AG04450 (cell line): Measurements from ENCODE around the gene TBC1D16. TPM values are rescaled to one million over a fixed set of nuclear protein-coding genes. Genes with fewer than 3 reads are reported as not detected.

Source experiments
- CTCF ChIA-PET: fragments of 300-600, 350-600 bp; formaldehyde crosslinking; extraction: SDS; loops from one replicate; lab custom pipeline; 2022; ENCODE audit warnings: antibody characterized with exemption, inconsistent platforms; lab: Charles Lee
- POLR2A ChIA-PET: fragments of 350-600 bp; formaldehyde crosslinking; extraction: SDS; loops from one replicate; lab custom pipeline; 2021; ENCODE audit warnings: antibody characterized with exemption, inconsistent platforms; lab: Yijun Ruan, JAX
- DNase-seq: peaks from one replicate; pipeline ENCODE4 v3.0.0-alpha.2; 2011; ENCODE audit warnings: low read depth, low spot score
- H3K27ac ChIP-seq: one replicate; pipeline ENCODE4 v1.5.1; 2012; ENCODE audit warnings: low read depth, low read length, control low read depth
- H3K27me3 ChIP-seq: one replicate; pipeline ENCODE4 v1.6.0; 2012; ENCODE audit warnings: low read length; ENCODE audit not compliant: control insufficient read depth, insufficient read depth
- H3K4me3 ChIP-seq: 2 replicates; pipeline ENCODE4 v1.5.1; 2011; ENCODE audit warnings: mild to moderate bottlenecking, low read depth, low read length, control low read depth
- H3K9me3 ChIP-seq: 2 replicates; pipeline ENCODE4 v1.5.1; 2012; ENCODE audit warnings: low read length; ENCODE audit not compliant: control insufficient read depth, insufficient read depth
- CTCF ChIP-seq: IDR thresholded peaks from 2 replicates; pipeline ENCODE4 v1.5.1; 2011; ENCODE audit warnings: low read depth, low read length, control low read depth, inconsistent platforms
- polyA plus RNA-seq: library from polyadenylated mRNA; depleted of rRNA; stranded (reverse); fragments of >200 nt; gene quantifications from 2 replicates; pipeline ENCODE4 v1.2.3, GENCODE V29; 2011

The TBC1D16 gene
- polyA plus RNA-seq, 1 experiment = 10.9 TPM

GRCh38 chr17:80027043-80027435, 8.6 kb downstream of the TBC1D16 start:
- no peaks in the 10 kb centered on the region for H3K27me3 ChIP-seq
- no peak overlapping the region for H3K4me3 ChIP-seq
- CTCF ChIA-PET = interaction anchor here (1.2 to 6.9 kb wide), 2 partner anchors 9 to 20 kb away, joined by 5 to 45 read pairs; no protein-coding TSS in a partner anchor
- H3K27ac ChIP-seq = no peak overlapping the region
- H3K9me3 ChIP-seq = no peaks in the 10 kb centered on the region; the same call in 1 of the 2 replicates
- DNase-seq = no peak
- no peak for TF ChIP-seq CTCF
- POLR2A ChIA-PET = interaction anchor here (0.6 to 0.7 kb wide), 2 partner anchors 19 to 1303 kb away, joined by 3 to 6 read pairs; no protein-coding TSS in a partner anchor

GRCh38 chr17:80026359-80027042, 9.2 kb downstream of the TBC1D16 start:
- Histone ChIP-seq H3K27ac (no peak overlapping the region), H3K9me3 (no peaks in the 10 kb centered on the region; the same call in 1 of the 2 replicates), H3K4me3 (no peak overlapping the region), H3K27me3 (no peaks in the 10 kb centered on the region)
- DNase-seq = no peak
- TF ChIP-seq CTCF = no peak
- POLR2A ChIA-PET = interaction anchor here (0.6 kb wide), 1 partner anchor 1303 kb away, joined by 3 read pairs; no protein-coding TSS in a partner anchor
- CTCF ChIA-PET = interaction anchor here (1.2 to 6.9 kb wide), 2 partner anchors 9 to 19 kb away, joined by 5 to 45 read pairs; no protein-coding TSS in a partner anchor

GRCh38 chr17:80025796-80026195, 9.9 kb downstream of the TBC1D16 start:
- Histone ChIP-seq H3K27ac (peak overlapping the region; percentile 47), H3K4me3 (no peak overlapping the region), H3K27me3 (no peaks in the 10 kb centered on the region), H3K9me3 (no peaks in the 10 kb centered on the region; the same call in 1 of the 2 replicates)
- DNase-seq = no peak
- POLR2A ChIA-PET = no interaction called here
- CTCF ChIA-PET = interaction anchor here (6.9 kb wide), 1 partner anchor 18 kb away, joined by 45 read pairs; no protein-coding TSS in a partner anchor
- TF ChIP-seq CTCF = no peak

- POLR2A ChIA-PET = no interaction called here
- Histone ChIP-seq H3K27me3 (no peaks in the 10 kb centered on the region), H3K4me3 (no peak overlapping the region), H3K27ac (no peak overlapping the region), H3K9me3 (no peaks in the 10 kb centered on the region)
- no peak for TF ChIP-seq CTCF
- DNase-seq = no peak
- CTCF ChIA-PET = interaction anchor here (6.9 kb wide), 1 partner anchor 18 kb away, joined by 45 read pairs; no protein-coding TSS in a partner anchor
These were observed 10.5 kb downstream of the TBC1D16 start for GRCh38 chr17:80025140-80025539.

- H3K4me3 ChIP-seq = no peak overlapping the region
- no peak for DNase-seq
- H3K27ac ChIP-seq = no peak overlapping the region
- TF ChIP-seq CTCF = no peak
- H3K27me3 ChIP-seq = no peaks in the 10 kb centered on the region
- ChIA-PET CTCF (no interaction called here), POLR2A (no interaction called here)
- H3K9me3 ChIP-seq = no peaks in the 10 kb centered on the region
These were observed 11.3 kb downstream of the TBC1D16 start for GRCh38 chr17:80024206-80024972.
